IPS-18a (cell line): ENCODE measurements around the gene GALNT18.

ENCODE experiments used
- H3K27ac ChIP-seq: one replicate; pipeline ENCODE4 v1.5.1; 2013; ENCODE audit warnings: low read length
- H3K27me3 ChIP-seq: one replicate; pipeline ENCODE4 v1.6.1; 2013; ENCODE audit warnings: mild to moderate bottlenecking, low read length; ENCODE audit not compliant: control insufficient read depth, insufficient read depth
- H3K36me3 ChIP-seq: one replicate; pipeline ENCODE4 v1.6.1; 2013; ENCODE audit warnings: low read depth, low read length; ENCODE audit not compliant: control insufficient read depth
- H3K4me1 ChIP-seq: one replicate; pipeline ENCODE4 v1.6.1; 2013; ENCODE audit warnings: low read depth, low read length; ENCODE audit not compliant: control insufficient read depth
- H3K4me3 ChIP-seq: one replicate; pipeline ENCODE4 v1.5.1; 2013; ENCODE audit warnings: low read length
- H3K9ac ChIP-seq: one replicate; pipeline ENCODE4 v1.6.1; 2013; ENCODE audit warnings: mild to moderate bottlenecking, low read length, moderate library complexity
- H3K9me3 ChIP-seq: one replicate; pipeline ENCODE4 v1.6.1; 2013; ENCODE audit warnings: low read depth, low read length; ENCODE audit not compliant: control insufficient read depth

GALNT18 gene

GRCh38 chr11:11318461-11318860 lies 303.3 kb downstream of the GALNT18 start:
- Histone ChIP-seq H3K9ac (no peak overlapping the region), H3K27ac (no peak overlapping the region), H3K36me3 (no peaks in the 10 kb centered on the region), H3K4me3 (no peak overlapping the region), H3K9me3 (no peaks in the 10 kb centered on the region), H3K27me3 (no peaks in the 10 kb centered on the region), H3K4me1 (no peaks in the 10 kb centered on the region)

- no peak overlapping the region for H3K27ac ChIP-seq
Measured at GRCh38 chr11:11316651-11317230, 305.1 kb downstream of the GALNT18 start.

GRCh38 chr11:11313902-11314692 lies 307.7 kb downstream of the GALNT18 start:
- no peak overlapping the region for H3K27ac ChIP-seq
- no peaks in the 10 kb centered on the region for H3K36me3 ChIP-seq
- H3K9me3 ChIP-seq: no peaks in the 10 kb centered on the region
- no peaks in the 10 kb centered on the region for H3K27me3 ChIP-seq
- H3K9ac ChIP-seq: no peak overlapping the region
- no peaks in the 10 kb centered on the region for H3K4me1 ChIP-seq
- no peak overlapping the region for H3K4me3 ChIP-seq

More at GRCh38 chr11:11316651-11317230, 305.1 kb downstream of the GALNT18 start:
- Histone ChIP-seq H3K4me1 (no peaks in the 10 kb centered on the region), H3K4me3 (no peak overlapping the region), H3K9me3 (no peaks in the 10 kb centered on the region), H3K36me3 (no peaks in the 10 kb centered on the region), H3K9ac (no peak overlapping the region), H3K27me3 (no peaks in the 10 kb centered on the region)

GRCh38 chr11:11313426-11313825 lies 308.4 kb downstream of the GALNT18 start:
- H3K9me3 ChIP-seq: no peaks in the 10 kb centered on the region
- no peak overlapping the region for H3K4me3 ChIP-seq
- H3K27ac ChIP-seq: no peak overlapping the region
- no peak overlapping the region for H3K9ac ChIP-seq
- no peaks in the 10 kb centered on the region for H3K27me3 ChIP-seq
- H3K4me1 ChIP-seq: no peaks in the 10 kb centered on the region
- no peaks in the 10 kb centered on the region for H3K36me3 ChIP-seq

GRCh38 chr11:11312738-11313137 lies 309.1 kb downstream of the GALNT18 start:
- no peaks in the 10 kb centered on the region for H3K4me1 ChIP-seq
- H3K27ac ChIP-seq: no peak overlapping the region
- no peaks in the 10 kb centered on the region for H3K9me3 ChIP-seq
- no peak overlapping the region for H3K9ac ChIP-seq
- H3K27me3 ChIP-seq: no peaks in the 10 kb centered on the region
- H3K36me3 ChIP-seq: no peaks in the 10 kb centered on the region
- H3K4me3 ChIP-seq: no peak overlapping the region

- H3K4me1 ChIP-seq: no peaks in the 10 kb centered on the region
- no peak overlapping the region for H3K4me3 ChIP-seq
- no peaks in the 10 kb centered on the region for H3K36me3 ChIP-seq
- no peak overlapping the region for H3K27ac ChIP-seq
- no peaks in the 10 kb centered on the region for H3K27me3 ChIP-seq
- H3K9ac ChIP-seq: no peak overlapping the region
- no peaks in the 10 kb centered on the region for H3K9me3 ChIP-seq
Measured at GRCh38 chr11:11311169-11311568, 310.6 kb downstream of the GALNT18 start.

GRCh38 chr11:11309906-11310305 lies 311.9 kb downstream of the GALNT18 start:
- no peak overlapping the region for H3K27ac ChIP-seq
- H3K4me1 ChIP-seq: no peaks in the 10 kb centered on the region
- no peak overlapping the region for H3K9ac ChIP-seq
- no peaks in the 10 kb centered on the region for H3K27me3 ChIP-seq
- no peaks in the 10 kb centered on the region for H3K9me3 ChIP-seq
- H3K4me3 ChIP-seq: no peak overlapping the region
- no peaks in the 10 kb centered on the region for H3K36me3 ChIP-seq

GRCh38 chr11:11308249-11308648 lies 313.6 kb downstream of the GALNT18 start:
- H3K27ac ChIP-seq: no peak overlapping the region
- H3K4me3 ChIP-seq: no peak overlapping the region
- no peaks in the 10 kb centered on the region for H3K36me3 ChIP-seq
- H3K4me1 ChIP-seq: no peaks in the 10 kb centered on the region
- no peak overlapping the region for H3K9ac ChIP-seq
- no peaks in the 10 kb centered on the region for H3K9me3 ChIP-seq
- H3K27me3 ChIP-seq: no peaks in the 10 kb centered on the region

GRCh38 chr11:11306855-11307254 lies 314.9 kb downstream of the GALNT18 start:
- no peak overlapping the region for H3K9ac ChIP-seq
- no peaks in the 10 kb centered on the region for H3K36me3 ChIP-seq
- no peak overlapping the region for H3K4me3 ChIP-seq
- H3K4me1 ChIP-seq: no peaks in the 10 kb centered on the region
- no peaks in the 10 kb centered on the region for H3K27me3 ChIP-seq
- H3K9me3 ChIP-seq: no peaks in the 10 kb centered on the region
- H3K27ac ChIP-seq: no peak overlapping the region

GRCh38 chr11:11304550-11304949 lies 317.3 kb downstream of the GALNT18 start:
- no peaks in the 10 kb centered on the region for H3K36me3 ChIP-seq
- H3K9me3 ChIP-seq: no peaks in the 10 kb centered on the region
- H3K27ac ChIP-seq: no peak overlapping the region
- no peaks in the 10 kb centered on the region for H3K27me3 ChIP-seq
- no peaks in the 10 kb centered on the region for H3K4me1 ChIP-seq
- H3K4me3 ChIP-seq: no peak overlapping the region
- no peak overlapping the region for H3K9ac ChIP-seq

GRCh38 chr11:11302565-11302964 lies 319.2 kb downstream of the GALNT18 start:
- Histone ChIP-seq H3K9ac (no peak overlapping the region), H3K27ac (no peak overlapping the region), H3K9me3 (no peaks in the 10 kb centered on the region), H3K4me3 (no peak overlapping the region), H3K4me1 (no peaks in the 10 kb centered on the region), H3K36me3 (no peaks in the 10 kb centered on the region), H3K27me3 (no peaks in the 10 kb centered on the region)

GRCh38 chr11:11301212-11301611 lies 320.6 kb downstream of the GALNT18 start:
- H3K4me1 ChIP-seq: no peaks in the 10 kb centered on the region
- no peaks in the 10 kb centered on the region for H3K9me3 ChIP-seq
- H3K36me3 ChIP-seq: no peaks in the 10 kb centered on the region
- no peak overlapping the region for H3K9ac ChIP-seq
- H3K27ac ChIP-seq: no peak overlapping the region
- H3K4me3 ChIP-seq: no peak overlapping the region
- no peaks in the 10 kb centered on the region for H3K27me3 ChIP-seq
